GM12878 (cell line): Measurements from ENCODE around the gene KIR3DL1. TPM values are rescaled to one million over a fixed set of nuclear protein-coding genes. Genes with fewer than 3 reads are reported as not detected.
"Not testable (repeated sequence)": the region's sequence is repeated elsewhere in the genome, so short reads cannot be mapped to it uniquely, and the experiment has no call there.

Experiments
- ATAC-seq: fragments of 200-7000 bp; cut with Tn5 transposase; 3 replicates; pipeline ENCODE4 v1.9.1; 2020; ENCODE audit warnings: mild to moderate bottlenecking, moderate library complexity
- BruUV-seq: library from RNA; stranded (reverse); fragments of 400-500 nt; replicated peaks from 2 replicates; lab custom pipeline; 2021; lab: Mats Ljungman, UMichigan
- CTCF ChIA-PET: fragments of 300-600 bp; sonication (Branson Sonifier 250); formaldehyde crosslinking; extraction: SDS; loops from one replicate; lab custom pipeline; 2021; ENCODE audit warnings: inconsistent platforms; lab: Yijun Ruan, JAX
- POLR2A ChIA-PET: fragments of 350-600 bp; formaldehyde crosslinking; extraction: SDS; loops from one replicate; lab custom pipeline; 2021; ENCODE audit warnings: inconsistent platforms; lab: Charles Lee
- RAD21 ChIA-PET: fragments of 300-600 bp; sonication (Branson Sonifier 250); formaldehyde crosslinking; loops from one replicate; lab custom pipeline; 2023; ENCODE audit warnings: antibody characterized with exemption; ENCODE audit not compliant: unreplicated experiment; lab: Charles Lee
- SMC1A ChIA-PET: fragments of 300-600 bp; sonication (Branson Sonifier 250); formaldehyde crosslinking; loops from one replicate; lab custom pipeline; 2023; ENCODE audit not compliant: unreplicated experiment, uncharacterized antibody; lab: Charles Lee
- DNase-seq: peaks from one replicate; pipeline ENCODE4 v3.0.0-alpha.2; 2011; ENCODE audit warnings: low read depth, low spot score
- FAIRE-seq: peaks from 3 replicates; lab custom pipeline; 2011; peaks lifted over from hg19 to GRCh38; lab: Jason Lieb, UNC
- H2AFZ ChIP-seq: 2 replicates; pipeline ENCODE4 v1.6.0; 2011; ENCODE audit warnings: low read depth, low read length, control low read depth; ENCODE audit not compliant: control insufficient read depth
- H3K27ac ChIP-seq: 2 replicates; pipeline ENCODE4 v1.5.1; 2011; ENCODE audit warnings: control low read depth; ENCODE audit not compliant: control insufficient read depth, insufficient read depth
- H3K27me3 ChIP-seq, 2 experiments: replicated peaks in 1 of 2; 2 replicates each; pipeline versions ENCODE4 v1.6.0 to v1.6.1; 2011; ENCODE audit warnings: low read length in 1 of 2; ENCODE audit not compliant: control insufficient read depth in 2 of 2, insufficient read depth in 2 of 2
- H3K36me3 ChIP-seq, 2 experiments: 2 replicates each; pipeline ENCODE4 v1.5.1; 2011; ENCODE audit warnings: low read length in 1 of 2; ENCODE audit not compliant: control insufficient read depth in 2 of 2, insufficient read depth in 2 of 2
- H3K4me1 ChIP-seq: 2 replicates; pipeline ENCODE4 v1.6.1; 2011; ENCODE audit warnings: mild to moderate bottlenecking, low read length, moderate library complexity, mixed read lengths; ENCODE audit not compliant: control insufficient read depth, insufficient read depth
- H3K4me2 ChIP-seq: 2 replicates; pipeline ENCODE4 v1.6.0; 2011; ENCODE audit warnings: control low read depth; ENCODE audit not compliant: control insufficient read depth, insufficient read depth
- H3K4me3 ChIP-seq: fragments of 200-600 bp; sonication (generic); 2 replicates; pipeline ENCODE4 v1.5.1; 2016
- H3K79me2 ChIP-seq: 2 replicates; pipeline ENCODE4 v1.6.0; 2011; ENCODE audit warnings: low read length; ENCODE audit not compliant: control insufficient read depth, insufficient read depth
- H3K9ac ChIP-seq: 2 replicates; pipeline ENCODE4 v1.8.0; 2011; ENCODE audit warnings: low read length, control low read depth, mixed read lengths; ENCODE audit not compliant: control insufficient read depth, insufficient read depth
- H3K9me3 ChIP-seq: replicated peaks from 3 replicates; pipeline ENCODE4 v1.5.1; 2011; ENCODE audit warnings: mild to moderate bottlenecking, low read length; ENCODE audit not compliant: control insufficient read depth, insufficient read depth
- H4K20me1 ChIP-seq: 2 replicates; pipeline ENCODE4 v1.6.0; 2011; ENCODE audit not compliant: control insufficient read depth, insufficient read depth
- IKZF1 ChIP-seq: fragments of 450-650 bp; conservative IDR thresholded peaks from 2 replicates; pipeline ENCODE4 v1.6.1; 2017; ENCODE audit warnings: antibody characterized with exemption, mild to moderate bottlenecking
- NFYB ChIP-seq: IDR thresholded peaks from 2 replicates; pipeline ENCODE4 v1.6.1; 2011; ENCODE audit warnings: low read depth, mild to moderate bottlenecking, low read length, improper control_type of control experiment, moderate library complexity; ENCODE audit not compliant: insufficient read depth
- POLR2AphosphoS5 ChIP-seq: IDR thresholded peaks from 2 replicates; pipeline ENCODE4 v1.6.1; 2011; ENCODE audit warnings: mild to moderate bottlenecking, low read length, inconsistent platforms
- SIN3A ChIP-seq: IDR thresholded peaks from 2 replicates; pipeline ENCODE4 v1.6.1; 2012; ENCODE audit warnings: low read depth, low read length, improper control_type of control experiment
- TCF12 ChIP-seq: IDR thresholded peaks from 2 replicates; pipeline ENCODE4 v1.6.1; 2011; ENCODE audit warnings: low read depth, mild to moderate bottlenecking, low read length
- WGBS: methylation state at CpG from one replicate; pipeline ENCODE4 v1.1.6; 2016; ENCODE audit warnings: low lambda C conversion rate; ENCODE audit not compliant: insufficient replicate concordance, insufficient coverage; ENCODE audit errors: missing lambda C conversion rate; 5-methylcytosine and 5-hydroxymethylcytosine counted together
- in situ Hi-C: fragments of 300-500 bp; cut with MboI; formaldehyde crosslinking; loops from 9 replicates; pipeline ENCODE4 v1.14.3; 2018; ENCODE audit warnings: mixed read lengths
- intact Hi-C: fragments of 100-400 bp; cut with micrococcal nuclease; formaldehyde crosslinking; loops from one replicate; pipeline ENCODE4 v1.14.2; 2022; ENCODE audit not compliant: unreplicated experiment
- polyA plus RNA-seq, 11 experiments: library from polyadenylated mRNA; depleted of rRNA in 4 of 11; unstranded in 6 of 11; stranded (reverse) in 5 of 11; fragments of >200 nt; fragmentation: Nextera tagmentation in 4 of 11; fragmentation: Illumina TruSeq in 1 of 11; extraction: Ambion mirVana in 4 of 11; extraction: Trizol in 1 of 11; gene quantifications; 1 replicate in 1 of 11; 2 replicates in 10 of 11; pipeline versions ENCODE4 v1.2.1 to v1.2.3, GENCODE V29; 2011 to 2016; ENCODE audit warnings: inconsistent platforms in 2 of 11, missing spikeins in 2 of 11, low read depth in 1 of 11
- total RNA-seq, 4 experiments: library from RNA; depleted of rRNA in 3 of 4; stranded (reverse); fragments of >200 nt in 3 of 4; fragmentation: Illumina TruSeq in 1 of 4; extraction: Trizol in 1 of 4; gene quantifications; 2 replicates each; pipeline versions ENCODE4 v1.2.1 to v1.2.3, GENCODE V29; 2013 to 2021
- TF ChIP-seq, protein P1 (sequence below): fragments of 450-650 bp; IDR thresholded peaks from 2 replicates; pipeline ENCODE4 v1.6.1; 2017; ENCODE audit warnings: mild to moderate bottlenecking, moderate library complexity
- TF ChIP-seq, protein P2 (sequence below): fragments of 150-350 bp; IDR thresholded peaks from 2 replicates; pipeline ENCODE4 v1.6.1; 2016; ENCODE audit warnings: low read depth, low read length

Gene KIR3DL1
- total and polyA plus RNA-seq, 10 of the 15 experiments (the other 5 are each of a cell fraction or from before 2014, with no cell fraction given) = 0.37 TPM; not detected in 9

DNA sequence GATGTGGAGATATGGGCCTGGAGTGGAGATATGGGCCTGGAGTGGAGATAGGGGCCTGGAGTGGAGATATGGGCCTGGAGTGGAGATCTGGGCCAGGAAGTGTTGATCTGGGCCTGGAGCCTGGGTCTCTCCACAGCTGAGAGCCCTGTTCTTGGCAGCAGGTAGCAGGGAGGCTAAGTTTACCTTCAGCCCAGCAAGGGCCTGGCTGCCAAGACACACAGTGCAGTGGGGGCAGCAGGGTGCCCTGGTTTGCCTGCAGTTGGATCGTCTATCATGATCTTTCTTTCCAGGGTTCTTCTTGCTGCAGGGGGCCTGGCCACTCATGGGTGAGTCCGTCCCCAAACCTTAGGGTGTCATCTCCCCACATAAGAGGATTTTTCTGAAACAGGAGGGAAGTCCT, 34.7 kb downstream of the KIR3DL1 start (continued):
- no peak for TF ChIP-seq NFYB

DNA sequence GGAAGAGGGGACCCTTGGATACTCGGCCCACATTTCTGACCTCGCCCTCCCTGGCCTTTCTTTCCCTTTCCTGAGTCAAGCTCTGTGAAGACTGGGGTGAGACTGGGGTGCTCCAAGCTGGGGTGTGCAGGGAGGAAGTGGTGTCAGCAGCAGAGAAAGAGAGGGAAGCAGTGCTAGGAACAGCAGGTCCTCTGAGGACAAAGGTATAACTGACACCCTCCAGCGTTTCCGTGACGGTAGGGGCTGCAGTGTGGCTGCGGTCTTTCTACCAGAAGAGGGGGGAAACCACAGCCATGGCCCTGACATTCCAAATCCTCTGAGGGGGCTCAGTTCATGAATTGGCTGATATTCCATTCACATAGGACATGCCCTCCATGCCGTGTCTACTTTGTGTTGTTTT, 35.1 kb downstream of the KIR3DL1 start:
- Histone ChIP-seq H3K4me1 (no peaks in the 10 kb centered on the region), H4K20me1 (no peaks in the 10 kb centered on the region), H3K4me3 (no peak overlapping the region), H3K27ac (no peak overlapping the region), H3K79me2 (no peaks in the 10 kb centered on the region), H3K27me3 (no peaks in the 10 kb centered on the region; a peak in 2 of 4 replicates), H3K4me2 (no peak overlapping the region), H3K9me3 (no peaks in the 10 kb centered on the region; the same call in 2 of the 3 replicates), H2AFZ (no peak overlapping the region)
- 17% methylated on average over 7 of the region's 7 CpGs for WGBS
- CTCF ChIA-PET = no interaction called here
- in situ Hi-C loops = loop anchor here (5.0 kb wide), 1 partner anchor 34 kb away; the partner anchor contains the start of gene KIR3DL1
- no TSS peak for BruUV-seq
- POLR2A ChIA-PET = no interaction called here
- SMC1A ChIA-PET = no interaction called here
- TF ChIP-seq TCF12 = no peak
- TF ChIP-seq, protein P1, sequence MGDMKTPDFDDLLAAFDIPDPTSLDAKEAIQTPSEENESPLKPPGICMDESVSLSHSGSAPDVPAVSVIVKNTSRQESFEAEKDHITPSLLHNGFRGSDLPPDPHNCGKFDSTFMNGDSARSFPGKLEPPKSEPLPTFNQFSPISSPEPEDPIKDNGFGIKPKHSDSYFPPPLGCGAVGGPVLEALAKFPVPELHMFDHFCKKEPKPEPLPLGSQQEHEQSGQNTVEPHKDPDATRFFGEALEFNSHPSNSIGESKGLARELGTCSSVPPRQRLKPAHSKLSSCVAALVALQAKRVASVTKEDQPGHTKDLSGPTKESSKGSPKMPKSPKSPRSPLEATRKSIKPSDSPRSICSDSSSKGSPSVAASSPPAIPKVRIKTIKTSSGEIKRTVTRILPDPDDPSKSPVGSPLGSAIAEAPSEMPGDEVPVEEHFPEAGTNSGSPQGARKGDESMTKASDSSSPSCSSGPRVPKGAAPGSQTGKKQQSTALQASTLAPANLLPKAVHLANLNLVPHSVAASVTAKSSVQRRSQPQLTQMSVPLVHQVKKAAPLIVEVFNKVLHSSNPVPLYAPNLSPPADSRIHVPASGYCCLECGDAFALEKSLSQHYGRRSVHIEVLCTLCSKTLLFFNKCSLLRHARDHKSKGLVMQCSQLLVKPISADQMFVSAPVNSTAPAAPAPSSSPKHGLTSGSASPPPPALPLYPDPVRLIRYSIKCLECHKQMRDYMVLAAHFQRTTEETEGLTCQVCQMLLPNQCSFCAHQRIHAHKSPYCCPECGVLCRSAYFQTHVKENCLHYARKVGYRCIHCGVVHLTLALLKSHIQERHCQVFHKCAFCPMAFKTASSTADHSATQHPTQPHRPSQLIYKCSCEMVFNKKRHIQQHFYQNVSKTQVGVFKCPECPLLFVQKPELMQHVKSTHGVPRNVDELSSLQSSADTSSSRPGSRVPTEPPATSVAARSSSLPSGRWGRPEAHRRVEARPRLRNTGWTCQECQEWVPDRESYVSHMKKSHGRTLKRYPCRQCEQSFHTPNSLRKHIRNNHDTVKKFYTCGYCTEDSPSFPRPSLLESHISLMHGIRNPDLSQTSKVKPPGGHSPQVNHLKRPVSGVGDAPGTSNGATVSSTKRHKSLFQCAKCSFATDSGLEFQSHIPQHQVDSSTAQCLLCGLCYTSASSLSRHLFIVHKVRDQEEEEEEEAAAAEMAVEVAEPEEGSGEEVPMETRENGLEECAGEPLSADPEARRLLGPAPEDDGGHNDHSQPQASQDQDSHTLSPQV = no peak
- no peak for TF ChIP-seq POLR2AphosphoS5
- no peak for TF ChIP-seq IKZF1
- no peak for TF ChIP-seq SIN3A
- TF ChIP-seq, protein P2, sequence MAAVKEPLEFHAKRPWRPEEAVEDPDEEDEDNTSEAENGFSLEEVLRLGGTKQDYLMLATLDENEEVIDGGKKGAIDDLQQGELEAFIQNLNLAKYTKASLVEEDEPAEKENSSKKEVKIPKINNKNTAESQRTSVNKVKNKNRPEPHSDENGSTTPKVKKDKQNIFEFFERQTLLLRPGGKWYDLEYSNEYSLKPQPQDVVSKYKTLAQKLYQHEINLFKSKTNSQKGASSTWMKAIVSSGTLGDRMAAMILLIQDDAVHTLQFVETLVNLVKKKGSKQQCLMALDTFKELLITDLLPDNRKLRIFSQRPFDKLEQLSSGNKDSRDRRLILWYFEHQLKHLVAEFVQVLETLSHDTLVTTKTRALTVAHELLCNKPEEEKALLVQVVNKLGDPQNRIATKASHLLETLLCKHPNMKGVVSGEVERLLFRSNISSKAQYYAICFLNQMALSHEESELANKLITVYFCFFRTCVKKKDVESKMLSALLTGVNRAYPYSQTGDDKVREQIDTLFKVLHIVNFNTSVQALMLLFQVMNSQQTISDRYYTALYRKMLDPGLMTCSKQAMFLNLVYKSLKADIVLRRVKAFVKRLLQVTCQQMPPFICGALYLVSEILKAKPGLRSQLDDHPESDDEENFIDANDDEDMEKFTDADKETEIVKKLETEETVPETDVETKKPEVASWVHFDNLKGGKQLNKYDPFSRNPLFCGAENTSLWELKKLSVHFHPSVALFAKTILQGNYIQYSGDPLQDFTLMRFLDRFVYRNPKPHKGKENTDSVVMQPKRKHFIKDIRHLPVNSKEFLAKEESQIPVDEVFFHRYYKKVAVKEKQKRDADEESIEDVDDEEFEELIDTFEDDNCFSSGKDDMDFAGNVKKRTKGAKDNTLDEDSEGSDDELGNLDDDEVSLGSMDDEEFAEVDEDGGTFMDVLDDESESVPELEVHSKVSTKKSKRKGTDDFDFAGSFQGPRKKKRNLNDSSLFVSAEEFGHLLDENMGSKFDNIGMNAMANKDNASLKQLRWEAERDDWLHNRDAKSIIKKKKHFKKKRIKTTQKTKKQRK = no peak
- TF ChIP-seq, all 136 proteins: peak for 0
- no peak for ATAC-seq
- Histone ChIP-seq H3K9ac (no peak overlapping the region), H3K36me3 (no peaks in the 10 kb centered on the region)
- FAIRE-seq = no peak
- RAD21 ChIA-PET = no interaction called here
- DNase-seq = no peak
- intact Hi-C loops = no loop called here

DNA sequence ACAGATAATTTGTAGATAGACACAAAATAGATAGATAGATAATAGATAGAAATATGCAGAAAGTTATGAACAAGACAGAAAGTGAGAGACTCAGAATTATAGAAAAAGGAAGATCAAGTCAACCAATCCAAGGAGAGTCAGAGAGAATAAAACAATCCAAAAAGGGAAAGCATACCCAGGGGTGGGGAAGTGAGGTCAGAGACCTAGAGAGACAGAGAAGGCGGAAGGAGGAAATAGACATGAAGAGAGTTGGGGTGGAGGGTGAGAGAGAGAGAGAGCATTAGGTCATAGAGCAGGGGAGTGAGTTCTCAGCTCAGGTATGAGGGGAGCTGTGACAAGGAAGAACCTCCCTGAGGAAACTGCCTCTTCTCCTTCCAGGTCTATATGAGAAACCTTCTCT, 39.0 kb downstream of the KIR3DL1 start:
- DNase-seq, H3K9ac ChIP-seq, in situ Hi-C loops, H4K20me1 ChIP-seq, ATAC-seq, BruUV-seq, H2AFZ ChIP-seq, SMC1A ChIA-PET, H3K27ac ChIP-seq, H3K4me2 ChIP-seq, RAD21 ChIA-PET, H3K27me3 ChIP-seq, POLR2A ChIA-PET, FAIRE-seq, H3K79me2 ChIP-seq, CTCF ChIA-PET, H3K36me3 ChIP-seq, H3K4me1 ChIP-seq, H3K9me3 ChIP-seq, intact Hi-C loops, H3K4me3 ChIP-seq: not testable (repeated sequence)
- 42% methylated on average over 1 of the region's 1 CpG for WGBS
